ENCODE results near the gene KIF26B. TPM values are rescaled to one million over a fixed set of nuclear protein-coding genes. Genes with fewer than 3 reads are reported as not detected.

The KIF26B gene
- total and polyA plus RNA-seq, 2 experiments from 2014 or later, result 2.5 to 8.0 TPM

- no peak overlapping the region for H3K27ac ChIP-seq
- H3K9me3 ChIP-seq (ENCODE audit: low read depth), result no peaks in the 10 kb centered on the region
- peak overlapping the region; percentile 14 for H3K4me2 ChIP-seq (ENCODE audit: unreplicated experiment)
- in situ Hi-C loops (cut with MboI), result no loop called here
- no peaks in the 10 kb centered on the region for H4K20me1 ChIP-seq (ENCODE audit: insufficient read depth)
- TF ChIP-seq EZH2phosphoT487 (IDR thresholded peaks at IDR 0.05; ENCODE audit: insufficient read depth, low read depth) (no peak), EZH2 (IDR thresholded peaks at IDR 0.05; ENCODE audit: insufficient read depth, poor library complexity, severe bottlenecking) (no peak)
- no peak overlapping the region for H3K4me3 ChIP-seq
- H3K27me3 ChIP-seq (replicated peaks; ENCODE audit: insufficient read depth), result no peaks in the 10 kb centered on the region
- H3K9ac ChIP-seq, result no peak overlapping the region
- H3K79me2 ChIP-seq (ENCODE audit: insufficient read depth), result peaks cover 7% of the 10 kb centered on the region; the same call in 1 of the 2 replicates
- no peaks in the 10 kb centered on the region for H3F3A ChIP-seq (ENCODE audit: insufficient read depth)
- WGBS, 2 experiments (ENCODE audit: low coverage in 1 of 2, low lambda C conversion rate in 2 of 2, missing lambda C conversion rate in 2 of 2), result 39 to 40% methylated on average over 21 of the region's 21 CpGs
- peak; percentile 30 for DNase-seq
- H2AFZ ChIP-seq, result peak overlapping the region; percentile 39
- H3K36me3 ChIP-seq (ENCODE audit: low read depth), result no peaks in the 10 kb centered on the region
- no peaks in the 10 kb centered on the region for H3K4me1 ChIP-seq (ENCODE audit: insufficient read depth)
- no peaks in the 10 kb centered on the region for H3K9me2 ChIP-seq (ENCODE audit: insufficient read depth)
These were observed 18.8 kb downstream of the KIF26B start for GRCh38 chr1:245173446-245174211.

- Histone ChIP-seq H3K9ac (no peak overlapping the region), H3K4me2 (ENCODE audit: unreplicated experiment) (no peak overlapping the region), H3K36me3 (ENCODE audit: low read depth) (no peaks in the 10 kb centered on the region), H4K20me1 (ENCODE audit: insufficient read depth) (no peaks in the 10 kb centered on the region), H3K4me3 (no peak overlapping the region), H3K4me1 (ENCODE audit: insufficient read depth) (no peaks in the 10 kb centered on the region), H2AFZ (no peak overlapping the region), H3K79me2 (ENCODE audit: insufficient read depth) (peaks cover 7% of the 10 kb centered on the region; the same call in 1 of the 2 replicates), H3K9me3 (ENCODE audit: low read depth) (no peaks in the 10 kb centered on the region), H3K27me3 (replicated peaks; ENCODE audit: insufficient read depth) (no peaks in the 10 kb centered on the region), H3K9me2 (ENCODE audit: insufficient read depth) (no peaks in the 10 kb centered on the region), H3F3A (ENCODE audit: insufficient read depth) (no peaks in the 10 kb centered on the region), H3K27ac (no peak overlapping the region)
- TF ChIP-seq EZH2phosphoT487 (IDR thresholded peaks at IDR 0.05; ENCODE audit: insufficient read depth, low read depth) (no peak), EZH2 (IDR thresholded peaks at IDR 0.05; ENCODE audit: insufficient read depth, poor library complexity, severe bottlenecking) (no peak)
- WGBS, 2 experiments (ENCODE audit: low coverage in 1 of 2, low lambda C conversion rate in 2 of 2, missing lambda C conversion rate in 2 of 2), result 82 to 83% methylated on average over 10 of the region's 10 CpGs
- in situ Hi-C loops (cut with MboI), result no loop called here
- no peak for DNase-seq
These were observed 22.5 kb downstream of the KIF26B start for GRCh38 chr1:245177071-245177900.

GRCh38 chr1:245179706-245180105 is 24.9 kb downstream of the KIF26B start:
- no peak overlapping the region for H3K4me3 ChIP-seq
- no peaks in the 10 kb centered on the region for H3K36me3 ChIP-seq (ENCODE audit: low read depth)
- H3K4me1 ChIP-seq (ENCODE audit: insufficient read depth), result no peaks in the 10 kb centered on the region
- peaks cover 7% of the 10 kb centered on the region; the same call in 1 of the 2 replicates for H3K79me2 ChIP-seq (ENCODE audit: insufficient read depth)
- no peaks in the 10 kb centered on the region for H3K9me2 ChIP-seq (ENCODE audit: insufficient read depth)
- no peak overlapping the region for H3K9ac ChIP-seq
- no peak for DNase-seq
- no peak overlapping the region for H3K27ac ChIP-seq
- TF ChIP-seq EZH2 (IDR thresholded peaks at IDR 0.05; ENCODE audit: insufficient read depth, poor library complexity, severe bottlenecking) (no peak), EZH2phosphoT487 (IDR thresholded peaks at IDR 0.05; ENCODE audit: insufficient read depth, low read depth) (no peak)
- no peak overlapping the region for H2AFZ ChIP-seq
- no peaks in the 10 kb centered on the region for H3K27me3 ChIP-seq (replicated peaks; ENCODE audit: insufficient read depth)
- H3K4me2 ChIP-seq (ENCODE audit: unreplicated experiment), result no peak overlapping the region
- in situ Hi-C loops (cut with MboI), result no loop called here
- H3K9me3 ChIP-seq (ENCODE audit: low read depth), result no peaks in the 10 kb centered on the region
- H4K20me1 ChIP-seq (ENCODE audit: insufficient read depth), result no peaks in the 10 kb centered on the region
- 55 to 58% methylated on average over 9 of the region's 9 CpGs for WGBS, 2 experiments (ENCODE audit: low coverage in 1 of 2, low lambda C conversion rate in 2 of 2, missing lambda C conversion rate in 2 of 2)
- no peaks in the 10 kb centered on the region for H3F3A ChIP-seq (ENCODE audit: insufficient read depth)

GRCh38 chr1:245180496-245181157 is 25.8 kb downstream of the KIF26B start:
- H2AFZ ChIP-seq, result peak overlapping the region; percentile 41; the same call in 1 of the 2 replicates
- peaks cover 7% of the 10 kb centered on the region; the same call in 1 of the 2 replicates for H3K79me2 ChIP-seq (ENCODE audit: insufficient read depth)
- no peak for DNase-seq
- in situ Hi-C loops (cut with MboI), result no loop called here
- no peaks in the 10 kb centered on the region for H3F3A ChIP-seq (ENCODE audit: insufficient read depth)
- H3K27ac ChIP-seq, result no peak overlapping the region
- no peaks in the 10 kb centered on the region for H3K9me2 ChIP-seq (ENCODE audit: insufficient read depth)
- no peak overlapping the region for H3K4me2 ChIP-seq (ENCODE audit: unreplicated experiment)
- no peaks in the 10 kb centered on the region for H3K36me3 ChIP-seq (ENCODE audit: low read depth)
- no peaks in the 10 kb centered on the region for H4K20me1 ChIP-seq (ENCODE audit: insufficient read depth)
- 46 to 52% methylated on average over 6 of the region's 6 CpGs for WGBS, 2 experiments (ENCODE audit: low coverage in 1 of 2, low lambda C conversion rate in 2 of 2, missing lambda C conversion rate in 2 of 2)
- no peaks in the 10 kb centered on the region for H3K27me3 ChIP-seq (replicated peaks; ENCODE audit: insufficient read depth)
- no peak overlapping the region for H3K4me3 ChIP-seq
- H3K4me1 ChIP-seq (ENCODE audit: insufficient read depth), result no peaks in the 10 kb centered on the region
- H3K9ac ChIP-seq, result no peak overlapping the region
- H3K9me3 ChIP-seq (ENCODE audit: low read depth), result no peaks in the 10 kb centered on the region
- no peak for TF ChIP-seq EZH2phosphoT487 (IDR thresholded peaks at IDR 0.05; ENCODE audit: insufficient read depth, low read depth)
- TF ChIP-seq EZH2 (IDR thresholded peaks at IDR 0.05; ENCODE audit: insufficient read depth, poor library complexity, severe bottlenecking), result no peak

Measured in GM23248 (cell line).